NCI-H774 (cell line): ENCODE results near the gene ELF1.

ENCODE experiments used
- DNase-seq: peaks from one replicate; lab custom pipeline; 2025; lab: John Stamatoyannopoulos, UW

The ELF1 gene

DNA sequence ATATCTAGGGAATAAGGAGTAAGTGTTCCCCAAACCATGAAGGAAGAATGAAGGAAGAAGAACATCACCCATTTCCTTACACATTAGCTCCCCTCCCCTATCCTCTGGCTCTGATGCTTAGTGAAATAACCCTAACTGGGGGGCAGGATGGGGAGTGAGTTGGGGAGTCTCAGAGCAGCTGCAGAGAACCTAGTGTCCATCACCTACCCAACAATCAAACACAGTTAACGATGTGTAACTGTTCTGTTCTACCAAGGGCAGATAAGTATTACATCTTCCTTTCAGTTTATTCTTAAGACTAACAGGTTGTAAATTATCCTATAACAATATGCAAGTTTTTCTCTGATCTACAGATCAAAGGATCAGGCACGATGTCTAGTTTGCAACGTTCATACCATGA lies 12.8 kb downstream of the ELF1 start:
- DNase-seq = no peak

DNA sequence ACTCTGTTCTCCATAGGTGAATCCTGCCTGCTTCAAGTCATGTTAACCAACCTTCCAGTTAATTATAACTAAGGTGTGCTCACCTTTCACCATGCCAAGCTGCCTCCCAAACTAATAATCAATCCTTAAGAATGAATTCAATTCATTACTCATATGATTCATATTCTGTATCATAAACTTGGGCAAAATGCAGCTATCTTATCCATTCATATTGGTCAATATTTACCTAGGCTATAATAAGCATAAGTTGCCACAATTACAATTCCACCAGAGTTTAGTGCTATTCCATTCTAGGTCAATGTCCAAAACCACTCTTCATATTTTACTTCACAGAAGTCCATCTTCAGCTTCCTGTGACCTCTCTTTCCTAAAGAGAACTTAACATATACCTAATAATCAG lies 13.4 kb downstream of the ELF1 start:
- DNase-seq = no peak

DNA sequence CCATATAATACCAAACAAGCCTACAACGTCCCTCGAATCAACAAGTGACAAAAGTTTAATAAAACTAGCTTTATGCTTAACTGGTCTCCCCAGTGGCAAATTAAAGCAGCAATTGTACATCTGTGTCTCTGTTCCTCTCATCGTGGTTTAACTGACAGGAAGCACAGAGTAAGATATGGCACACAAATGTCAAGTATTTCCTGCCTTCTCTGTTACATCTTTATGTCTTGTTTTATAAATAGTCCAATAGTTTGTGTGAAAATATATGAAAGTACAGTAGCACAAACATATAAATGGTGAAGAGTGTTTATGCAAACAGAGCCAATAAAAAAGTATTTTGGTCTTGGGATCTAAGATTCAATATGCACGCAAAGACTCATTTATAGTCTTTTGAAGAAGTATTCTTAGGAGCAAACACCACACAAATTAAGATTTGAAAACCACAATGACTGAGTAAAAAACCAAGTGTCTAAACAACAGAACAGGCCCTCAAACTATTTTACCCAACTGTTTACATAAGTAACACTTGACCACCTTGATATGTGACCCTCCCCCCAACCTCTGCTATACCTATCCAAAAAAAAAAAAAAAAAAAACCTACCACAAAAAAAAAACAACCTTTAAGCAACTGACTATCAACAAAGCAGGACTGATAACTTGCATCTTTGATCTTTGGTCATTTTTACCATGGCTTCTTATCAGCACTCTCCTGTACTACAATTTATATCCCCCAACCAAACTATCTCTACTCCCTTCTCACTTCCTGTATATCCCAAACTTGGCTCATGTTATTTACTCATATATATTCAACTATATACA lies 14.0 kb downstream of the ELF1 start:
- DNase-seq = no peak

DNA sequence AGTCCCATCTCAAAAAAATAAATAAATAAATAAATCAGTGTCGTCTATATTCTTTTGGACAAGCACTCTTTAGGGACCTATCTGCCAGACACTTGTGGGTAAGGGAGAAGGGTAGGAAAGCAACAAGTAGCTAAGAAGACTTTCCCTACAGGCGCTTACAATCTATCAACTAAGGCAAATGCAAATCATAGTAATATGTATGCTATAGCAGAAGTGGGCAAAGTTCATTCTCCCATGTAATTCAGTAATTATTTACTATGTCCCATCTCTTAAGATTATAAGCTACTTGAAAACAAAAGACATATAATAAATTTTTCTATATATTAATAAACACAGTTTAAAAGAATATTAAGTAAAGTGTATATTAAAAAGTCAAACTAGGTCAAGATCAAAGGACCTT lies 16.5 kb downstream of the ELF1 start:
- no peak for DNase-seq

DNA sequence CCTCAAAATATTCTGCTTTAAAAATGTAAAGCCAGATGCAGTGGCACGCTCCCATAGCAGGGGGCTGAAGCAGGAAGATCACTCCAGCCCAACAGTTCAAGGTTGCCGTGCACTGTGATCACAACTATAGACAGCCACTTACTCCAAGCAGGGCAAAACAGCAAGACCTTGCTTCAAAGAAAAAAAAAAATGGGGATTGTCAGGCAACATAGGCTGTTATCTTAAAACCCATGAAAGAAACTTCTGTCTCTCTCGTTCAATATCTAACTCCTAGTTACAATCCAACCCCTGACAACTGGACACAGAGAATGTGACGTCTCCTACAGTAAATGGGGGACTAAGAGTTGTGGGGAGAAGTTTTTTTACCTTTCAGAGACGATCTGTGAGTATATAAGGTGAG lies 17.4 kb downstream of the ELF1 start:
- DNase-seq = no peak

DNA sequence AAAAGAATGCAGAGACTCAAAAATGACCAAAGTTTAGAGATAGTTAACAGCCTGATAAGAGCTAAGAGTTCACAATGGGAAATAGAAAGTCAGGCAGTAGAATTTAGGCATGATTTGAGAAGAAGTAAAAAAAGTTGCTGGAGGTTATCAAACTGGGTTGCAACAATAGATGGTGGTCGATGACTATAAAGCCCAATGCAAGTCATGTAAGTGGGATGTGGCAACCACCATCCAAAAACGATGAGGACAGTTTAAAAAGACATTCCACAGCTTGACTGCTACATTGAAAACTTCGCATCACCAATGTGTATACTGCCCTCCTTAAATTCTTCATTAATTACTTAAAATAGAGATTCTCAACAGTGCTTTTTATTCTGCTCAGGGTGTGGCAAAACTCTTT lies 19.7 kb downstream of the ELF1 start:
- DNase-seq = no peak

DNA sequence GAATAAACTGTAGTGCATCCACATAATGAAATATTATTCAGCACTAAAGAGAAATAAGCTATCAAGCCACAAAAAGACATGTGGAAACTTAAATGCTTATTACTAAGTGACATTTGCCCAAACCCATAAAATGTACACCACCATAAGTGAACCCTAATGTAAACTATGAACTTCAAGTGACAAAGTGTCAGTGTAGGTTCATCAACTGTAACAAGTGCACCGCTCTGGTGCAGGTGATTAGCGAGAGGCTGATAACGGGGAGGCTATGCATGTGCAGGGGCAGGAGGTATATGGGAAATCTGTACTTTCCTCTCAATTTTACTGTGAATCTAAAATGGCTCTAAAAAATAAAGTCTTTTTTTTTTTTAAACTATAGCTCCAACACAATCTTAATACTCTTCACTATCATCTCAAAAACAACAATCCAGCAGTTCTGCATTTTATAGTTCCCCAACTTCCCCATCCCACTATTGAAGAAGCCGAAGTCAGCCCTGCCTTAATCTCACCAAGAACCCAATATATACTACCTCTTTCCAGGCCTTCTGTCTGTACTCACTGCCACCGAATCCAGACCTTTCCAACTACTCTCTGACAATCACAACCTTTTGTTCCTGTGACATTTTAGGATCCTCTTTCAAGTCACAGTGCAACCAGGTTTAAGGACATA lies 22.6 kb downstream of the ELF1 start:
- no peak for DNase-seq

DNA sequence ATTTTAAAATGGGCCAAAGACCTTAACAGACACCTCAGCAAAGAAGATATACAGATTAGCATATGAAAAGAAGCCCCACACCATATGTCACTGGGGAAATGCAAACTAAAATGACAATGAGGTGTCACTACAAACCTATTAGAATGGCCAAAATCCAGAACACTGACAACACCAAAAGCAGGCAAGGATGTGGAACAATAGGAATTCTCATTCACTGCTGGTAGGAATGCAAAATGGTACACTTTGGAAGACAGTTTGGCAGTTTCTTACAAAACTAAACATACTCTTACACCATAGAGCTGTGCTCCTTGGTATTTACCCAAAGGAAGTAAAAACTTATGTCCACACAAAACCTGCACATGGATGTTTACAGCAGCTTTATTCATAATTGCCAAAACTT lies 23.1 kb downstream of the ELF1 start:
- no peak for DNase-seq

DNA sequence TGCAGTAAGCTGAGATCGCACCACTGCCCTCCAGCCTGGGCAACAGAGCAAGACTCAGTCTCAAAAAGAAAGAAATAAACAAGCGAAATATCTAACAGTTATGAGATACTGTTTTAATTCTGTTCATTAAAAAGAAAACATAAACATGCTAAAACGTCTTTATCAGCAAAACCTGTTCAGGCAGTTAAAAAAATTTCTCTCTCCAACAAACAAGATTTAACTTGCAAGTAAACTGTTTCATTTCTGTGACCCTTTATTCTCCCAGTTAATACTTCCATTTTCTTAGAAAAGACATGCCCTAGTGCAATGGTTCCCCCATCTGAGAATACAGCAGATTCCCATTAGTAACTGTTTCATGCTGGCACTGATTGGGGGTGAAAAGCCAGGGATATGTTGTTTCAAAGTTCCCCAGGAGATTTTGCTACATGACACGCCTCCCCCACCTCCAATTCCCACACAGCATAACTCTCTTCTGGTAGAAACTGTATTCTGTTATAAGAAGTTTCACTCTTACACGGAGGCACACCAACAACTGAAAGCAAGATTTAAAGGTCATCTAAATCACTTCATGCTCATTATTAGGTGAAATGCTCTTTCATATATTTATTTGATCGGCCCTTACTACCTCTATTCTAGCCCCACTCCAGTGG lies 24.4 kb downstream of the ELF1 start:
- no peak for DNase-seq

DNA sequence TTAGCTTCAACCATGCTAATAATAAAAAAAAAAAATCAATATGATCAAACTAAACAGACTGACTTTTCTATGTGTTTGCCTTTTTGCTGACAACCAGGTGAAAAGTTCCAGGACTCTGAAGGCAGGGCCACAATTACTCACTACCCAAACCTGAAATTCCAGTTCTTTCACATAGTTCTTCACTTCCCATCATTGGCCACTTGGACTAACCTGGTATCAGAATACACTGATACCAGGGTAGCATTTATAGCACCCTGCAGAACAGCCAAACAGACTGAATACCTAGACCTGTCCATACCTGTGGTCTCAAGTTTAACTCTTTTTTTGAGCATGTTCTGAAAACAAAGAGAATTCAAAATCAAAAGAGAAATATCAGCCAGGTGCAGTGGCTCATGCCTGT lies 25.1 kb downstream of the ELF1 start:
- DNase-seq = peak; percentile 43

DNA sequence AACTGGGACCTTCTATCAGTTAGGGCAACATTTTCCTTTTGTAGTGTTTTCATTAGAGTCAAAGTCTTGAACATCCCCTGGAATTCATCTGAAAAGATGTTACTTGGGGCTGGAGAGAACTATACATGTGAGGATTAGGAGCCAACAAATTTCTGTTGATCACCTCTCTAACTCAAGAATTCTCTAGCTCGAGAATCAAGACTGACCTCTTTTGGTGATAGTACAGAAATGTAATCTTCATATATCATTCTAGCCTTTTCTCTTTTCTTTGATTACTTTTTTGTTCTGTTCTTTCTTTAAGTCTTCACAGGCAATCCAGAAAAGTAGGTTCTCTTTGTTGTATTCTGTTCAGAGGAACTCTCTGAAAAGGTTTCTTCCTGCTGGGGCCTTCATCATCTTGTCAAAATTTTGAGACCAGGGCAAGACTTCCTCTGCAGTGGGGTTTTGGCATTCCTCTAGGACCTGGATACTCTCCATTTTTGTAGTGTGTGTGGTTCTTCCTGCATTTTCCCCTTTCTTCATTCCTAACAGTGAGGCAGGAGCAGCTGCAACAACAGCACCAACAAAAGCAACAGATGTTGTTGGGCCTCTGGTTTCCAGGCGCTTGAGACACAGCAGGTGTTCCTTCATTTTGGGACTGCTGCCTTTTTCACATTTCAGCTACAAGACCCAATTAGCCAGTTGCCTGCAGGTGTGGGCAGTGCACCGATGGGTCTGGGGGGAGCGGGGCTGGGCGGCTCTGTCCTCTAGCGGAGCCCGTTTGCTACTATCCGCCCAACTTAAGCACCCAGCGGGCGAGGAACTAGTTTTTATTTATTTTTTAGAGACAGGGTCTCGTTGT lies 26.2 kb downstream of the ELF1 start:
- DNase-seq = peak; percentile 64

DNA sequence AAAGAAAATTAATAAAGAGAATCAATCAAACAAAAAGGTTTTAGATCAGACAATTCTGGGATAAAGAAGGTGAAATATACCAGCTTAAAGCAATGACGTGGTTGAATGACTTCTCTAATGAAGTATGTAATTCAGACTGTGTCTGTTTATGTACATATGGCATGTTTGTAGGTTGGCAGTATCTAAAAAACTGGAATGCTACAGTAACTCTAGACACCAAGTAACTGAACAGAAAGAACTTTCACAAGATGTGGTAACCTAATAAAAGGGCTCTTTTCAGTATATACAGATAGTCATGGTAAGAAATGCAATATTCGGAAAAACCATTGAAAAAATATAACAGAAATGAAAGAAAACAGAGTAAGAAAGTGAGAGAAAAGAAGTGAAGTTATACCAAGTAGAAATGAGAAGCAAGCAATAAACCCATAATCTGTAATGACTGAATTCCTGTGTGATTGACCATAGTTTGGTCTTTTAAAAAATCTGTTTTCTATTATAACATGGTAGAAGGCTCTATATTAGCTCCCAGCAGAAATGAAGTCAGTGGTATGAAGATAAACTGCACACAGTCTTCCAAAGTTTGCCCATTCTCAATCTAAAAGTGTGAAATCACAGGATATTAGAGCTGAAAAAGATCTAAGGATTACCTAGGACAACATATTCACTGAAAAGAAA lies 31.4 kb downstream of the ELF1 start:
- DNase-seq = no peak

DNA sequence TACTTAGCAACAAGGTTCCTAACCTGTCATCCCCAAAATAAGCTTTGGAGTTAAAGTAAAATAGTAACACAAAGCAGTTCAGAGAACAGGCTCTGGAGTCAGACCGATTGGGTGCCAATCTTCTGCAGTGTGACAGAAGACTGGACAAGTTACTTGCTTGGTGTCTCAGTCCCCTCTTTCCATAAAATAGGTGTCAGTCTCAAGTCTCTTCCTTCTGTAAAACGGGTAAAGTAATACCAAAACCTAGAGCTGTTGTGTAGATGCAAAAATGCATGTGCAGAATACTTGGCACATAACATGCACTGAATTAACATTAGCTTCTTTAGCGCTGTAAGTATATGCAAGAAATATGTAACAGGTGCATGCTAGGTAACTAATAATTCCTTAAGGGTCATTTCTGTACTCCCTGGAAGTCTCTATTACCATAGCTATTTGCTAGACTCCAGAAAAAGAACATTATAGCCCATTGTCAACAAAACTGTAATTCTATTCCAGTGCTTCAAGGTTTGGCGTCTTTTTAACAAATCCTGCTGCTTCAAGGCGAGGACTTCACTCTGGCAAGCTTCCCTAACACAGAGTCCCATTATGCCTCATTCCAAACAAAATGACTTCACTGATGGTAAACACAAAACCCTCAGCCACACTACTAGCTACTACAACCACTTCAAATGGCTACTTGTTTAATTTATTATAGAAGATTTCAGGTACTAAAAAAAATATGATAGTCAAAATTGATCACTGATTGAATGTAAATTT lies 32.8 kb downstream of the ELF1 start:
- peak; percentile 11 for DNase-seq

DNA sequence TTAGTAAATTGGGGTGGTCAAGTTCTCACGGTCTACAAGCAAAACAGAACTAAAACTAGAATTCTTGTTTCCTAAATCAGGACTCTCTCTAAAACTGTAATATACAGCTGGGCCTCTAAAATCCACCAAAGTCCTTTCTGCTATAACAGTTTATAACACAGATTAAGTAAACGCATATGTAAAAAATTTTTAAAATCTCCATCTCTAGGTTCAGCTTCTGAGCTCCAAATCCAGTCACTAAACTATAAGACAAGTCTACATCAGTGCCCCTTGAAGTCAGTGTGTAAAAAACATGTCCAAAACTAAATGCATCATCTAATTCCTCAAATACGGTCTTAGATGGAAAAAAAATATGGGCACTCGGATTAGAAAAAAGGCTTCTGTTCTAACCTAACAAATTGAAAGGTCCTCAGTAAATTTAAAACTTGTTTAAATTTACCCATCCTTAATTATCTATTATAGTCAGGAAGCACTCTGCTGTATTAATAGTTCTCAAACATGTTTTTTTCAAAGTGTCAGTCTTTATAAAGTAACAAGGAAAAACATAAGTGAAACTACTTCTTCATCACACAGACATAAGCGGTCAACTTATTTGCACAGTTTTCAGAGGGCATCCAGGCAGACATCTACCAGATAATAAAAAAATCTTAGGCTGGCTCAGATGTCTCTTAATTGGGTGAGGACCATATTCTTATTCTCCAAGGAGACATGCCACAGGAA lies 33.6 kb downstream of the ELF1 start:
- no peak for DNase-seq

DNA sequence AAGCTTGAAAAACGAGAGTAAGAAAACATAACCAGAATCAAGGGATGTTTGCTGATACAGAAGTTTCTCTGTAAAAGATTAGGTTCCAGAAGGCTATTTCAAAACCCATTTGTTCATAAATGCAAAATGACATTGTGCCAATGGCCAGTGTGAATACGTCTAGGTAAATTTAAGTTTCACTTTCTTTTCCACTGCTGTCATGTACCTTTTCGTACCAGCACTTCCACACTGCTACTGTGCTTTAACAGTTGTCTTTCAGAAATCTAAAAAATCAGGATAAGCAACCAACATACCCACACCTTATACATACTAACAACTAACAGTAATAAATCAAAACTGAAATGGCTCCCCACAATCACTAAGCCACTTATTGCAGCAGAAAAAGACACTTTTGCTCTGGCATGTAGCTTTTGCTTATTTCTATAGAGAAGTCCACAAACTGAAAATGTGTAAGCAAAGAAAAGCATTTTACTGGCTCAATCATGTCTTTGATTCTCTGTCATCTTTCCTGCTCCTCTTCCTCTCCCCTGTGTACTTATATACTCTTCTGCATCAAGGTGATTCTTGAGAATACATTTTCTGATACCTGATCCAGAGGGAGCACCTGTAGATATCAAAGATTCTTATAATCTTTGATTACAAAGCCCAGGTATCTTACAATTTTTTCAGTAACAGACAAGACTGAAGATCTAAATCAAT lies 34.3 kb downstream of the ELF1 start:
- DNase-seq = no peak

DNA sequence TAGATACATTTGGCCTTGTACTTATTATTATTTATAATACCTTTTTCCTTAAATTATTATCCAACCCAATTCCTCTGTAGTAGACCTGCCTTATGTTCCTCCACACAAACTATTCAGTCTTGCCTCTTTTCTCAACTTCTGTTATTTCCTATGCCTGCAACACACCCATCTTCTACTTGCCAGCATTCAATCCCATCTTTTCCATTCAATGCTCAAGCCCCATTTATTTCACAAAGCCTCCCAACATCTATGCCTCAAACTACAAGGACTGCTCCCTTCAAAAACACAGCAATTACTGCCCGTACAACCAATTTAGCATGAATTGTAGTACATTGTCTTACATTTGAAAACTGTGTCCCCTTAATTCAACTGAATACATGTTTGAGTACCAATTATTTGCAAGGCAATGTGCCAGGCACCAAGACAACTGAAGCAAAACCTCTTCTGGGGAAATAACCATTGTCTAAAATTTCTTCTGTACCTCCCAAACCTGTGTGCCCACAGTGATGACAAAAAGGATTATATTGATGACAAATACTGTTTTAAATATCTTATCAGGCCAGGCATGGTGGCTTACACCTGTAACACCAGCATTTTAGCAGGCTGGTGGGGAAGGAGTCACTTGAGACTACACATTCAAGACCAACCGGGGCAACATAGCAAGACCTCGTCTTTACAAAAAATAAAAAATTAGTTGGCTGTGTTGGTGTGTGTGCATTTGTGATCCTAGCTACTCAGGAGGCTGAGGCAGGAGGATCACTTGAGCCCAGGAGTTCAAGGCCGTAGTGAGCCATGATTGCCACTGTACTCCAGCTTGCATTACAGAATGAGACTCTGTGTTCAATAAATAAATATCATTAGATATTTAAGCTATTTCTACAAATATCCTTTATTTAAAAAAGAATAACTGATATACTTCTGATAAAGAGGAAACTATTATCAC lies 35.1 kb downstream of the ELF1 start:
- peak; percentile 15 for DNase-seq

DNA sequence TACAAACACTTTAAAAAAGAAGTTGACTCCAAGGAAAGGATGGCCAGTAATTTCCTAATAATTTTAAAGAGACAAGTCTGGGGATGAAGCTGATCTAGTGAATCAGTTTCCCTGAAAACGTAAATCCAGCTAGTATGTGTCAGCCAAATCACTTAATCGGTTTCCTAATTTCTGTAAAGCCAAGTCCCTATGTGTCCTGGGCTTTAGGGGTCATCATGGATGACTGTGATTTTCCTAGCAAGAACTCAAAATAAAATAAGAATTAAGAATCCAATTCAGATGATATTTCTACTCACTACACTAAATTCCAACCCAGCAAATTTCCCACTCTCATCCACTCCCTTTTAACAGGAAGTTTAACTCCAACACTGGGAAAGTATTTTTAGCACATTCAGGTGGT lies 35.9 kb downstream of the ELF1 start:
- DNase-seq = no peak

DNA sequence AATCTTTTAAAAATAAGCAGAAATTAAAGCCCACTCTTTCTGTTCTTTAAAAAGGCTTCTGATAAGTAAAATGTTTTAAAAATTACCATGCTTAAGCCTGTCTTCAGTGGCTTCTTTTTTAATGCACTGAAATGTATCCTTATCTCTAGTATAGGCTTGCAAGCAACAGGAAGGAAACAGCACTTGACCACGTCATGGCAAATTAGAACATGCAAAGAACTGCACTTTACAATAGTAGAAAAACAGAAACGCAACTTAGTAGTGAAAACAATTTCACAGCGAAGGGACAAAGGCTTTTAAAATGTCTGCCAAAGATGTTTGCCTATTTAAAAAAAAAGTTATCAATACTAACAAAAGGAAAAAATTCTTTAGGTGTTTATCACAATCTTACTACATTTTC lies 36.3 kb downstream of the ELF1 start:
- DNase-seq = no peak

DNA sequence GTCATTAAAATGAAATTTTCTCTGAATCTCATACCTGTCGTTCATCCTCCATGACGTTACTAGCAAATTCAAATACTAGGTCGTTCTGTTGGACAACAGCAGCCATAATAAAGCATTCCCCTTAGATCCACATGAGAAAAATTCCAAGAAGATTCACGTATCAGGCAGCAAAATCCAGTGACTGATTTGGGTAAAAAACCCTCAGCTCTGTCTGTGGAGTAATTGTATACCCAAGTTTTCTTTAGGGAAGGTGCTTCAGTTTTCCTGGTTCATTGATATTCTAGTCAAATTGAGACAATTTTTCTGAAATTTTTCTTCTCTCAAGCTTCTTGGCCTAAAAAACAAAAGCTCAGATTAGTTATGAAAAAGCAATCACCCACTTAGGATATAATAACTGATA lies 37.2 kb downstream of the ELF1 start:
- DNase-seq = no peak
